GM18951 (cell line): Measurements from ENCODE around the gene TBX6.

Source experiments
- POLR2A ChIP-seq: IDR thresholded peaks from 4 replicates; pipeline ENCODE4 v1.6.1; 2011; ENCODE audit warnings: mild to moderate bottlenecking; ENCODE audit not compliant: insufficient read length, insufficient read depth; ENCODE audit errors: extremely low read depth
- in situ Hi-C: fragments of 300-500 bp; cut with MboI; formaldehyde crosslinking; loops from one replicate; pipeline ENCODE4 v1.12.0; 2022; ENCODE audit warnings: low sequenced_read_pairs, mixed read lengths, inconsistent platforms; ENCODE audit not compliant: unreplicated experiment

Gene TBX6

DNA sequence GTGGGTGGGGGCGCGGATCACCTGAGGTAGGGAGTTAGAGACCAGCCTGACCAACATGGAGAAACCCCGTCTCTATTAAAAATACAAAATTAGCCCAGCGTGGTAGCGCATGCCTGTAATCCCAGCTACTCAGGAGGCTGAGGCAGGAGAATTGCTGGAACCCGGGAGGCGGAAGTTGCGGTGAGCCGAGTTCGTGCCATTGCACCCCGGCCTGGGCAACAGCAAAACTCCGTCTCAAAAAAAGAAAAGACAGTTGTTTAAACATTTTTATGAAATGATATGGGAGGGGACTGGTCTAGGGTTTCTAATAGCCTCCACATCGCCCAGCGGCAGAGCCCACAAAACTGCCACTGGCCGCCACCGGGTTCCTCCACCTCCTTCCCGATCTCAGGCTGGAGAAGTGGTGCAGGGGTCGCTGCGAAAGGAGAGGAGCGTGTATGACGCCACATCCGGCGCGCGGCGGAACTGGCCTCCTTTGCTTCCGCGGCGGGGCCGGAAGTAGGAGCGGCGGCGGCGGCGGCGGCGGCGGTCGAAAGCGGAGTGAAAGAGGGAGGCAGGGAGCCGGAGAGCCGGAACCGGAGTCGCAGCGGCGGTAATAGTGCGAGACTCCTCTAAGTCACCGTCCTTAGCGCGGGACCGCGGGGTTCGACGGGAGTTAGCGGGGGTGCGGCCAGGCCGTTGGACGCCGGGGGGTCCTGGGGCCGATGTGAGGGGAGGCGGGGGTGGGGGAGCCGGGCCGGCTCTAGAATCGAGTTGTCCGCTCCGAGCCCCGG lies 16.0 kb downstream of the TBX6 start, which contains the start of gene PPP4C:
TSS of gene PPP4C (plus strand) at position 492 of the 773 bp plus-strand sequence. CDS start 384 bp downstream, outside the sequence.
- in situ Hi-C loops, result no loop called here
- peak; percentile 93 for TF ChIP-seq POLR2A

DNA sequence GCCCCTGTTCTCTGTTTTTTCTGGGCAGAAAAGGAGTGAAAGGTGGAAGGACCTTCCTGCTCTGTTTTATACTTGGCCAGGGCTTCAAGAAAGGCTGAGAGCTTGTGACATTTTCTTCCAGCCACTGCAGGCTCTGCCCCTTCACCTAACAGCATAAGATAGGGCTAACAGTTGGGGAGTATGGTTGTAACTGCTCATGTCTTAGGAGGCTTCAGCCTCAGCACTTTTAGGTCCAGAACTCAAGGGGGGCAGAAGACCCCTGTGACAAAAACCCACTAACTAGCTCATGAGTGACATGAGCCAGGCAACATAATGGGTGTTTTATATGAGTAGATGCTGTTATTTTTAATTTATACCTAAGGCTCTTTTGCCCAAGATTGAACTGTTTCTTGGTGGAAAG lies 21.2 kb downstream of the TBX6 start:
- in situ Hi-C loops, result no loop called here
- no peak for TF ChIP-seq POLR2A

DNA sequence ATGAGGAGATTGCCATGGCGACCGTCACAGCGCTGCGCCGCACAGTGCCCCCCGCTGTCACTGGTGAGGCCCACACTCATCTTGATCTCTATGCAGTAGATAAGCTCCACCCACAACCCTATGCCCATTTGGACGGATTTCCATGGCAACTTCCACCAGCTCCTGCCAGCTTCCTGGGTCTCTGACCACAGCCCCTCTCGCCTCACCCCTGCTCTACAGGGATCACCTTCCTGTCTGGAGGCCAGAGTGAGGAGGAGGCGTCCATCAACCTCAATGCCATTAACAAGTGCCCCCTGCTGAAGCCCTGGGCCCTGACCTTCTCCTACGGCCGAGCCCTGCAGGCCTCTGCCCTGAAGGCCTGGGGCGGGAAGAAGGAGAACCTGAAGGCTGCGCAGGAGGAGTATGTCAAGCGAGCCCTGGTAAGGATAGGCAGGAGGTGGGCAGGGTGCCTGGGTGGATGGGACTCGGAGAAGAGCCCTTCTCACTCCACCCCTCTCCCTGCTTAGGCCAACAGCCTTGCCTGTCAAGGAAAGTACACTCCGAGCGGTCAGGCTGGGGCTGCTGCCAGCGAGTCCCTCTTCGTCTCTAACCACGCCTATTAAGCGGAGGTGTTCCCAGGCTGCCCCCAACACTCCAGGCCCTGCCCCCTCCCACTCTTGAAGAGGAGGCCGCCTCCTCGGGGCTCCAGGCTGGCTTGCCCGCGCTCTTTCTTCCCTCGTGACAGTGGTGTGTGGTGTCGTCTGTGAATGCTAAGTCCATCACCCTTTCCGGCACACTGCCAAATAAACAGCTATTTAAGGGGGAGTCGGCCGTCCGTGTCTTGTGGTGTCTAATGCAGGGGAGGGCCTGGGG lies 21.9 kb downstream of the TBX6 start:
- in situ Hi-C loops, result no loop called here
- no peak for TF ChIP-seq POLR2A

DNA sequence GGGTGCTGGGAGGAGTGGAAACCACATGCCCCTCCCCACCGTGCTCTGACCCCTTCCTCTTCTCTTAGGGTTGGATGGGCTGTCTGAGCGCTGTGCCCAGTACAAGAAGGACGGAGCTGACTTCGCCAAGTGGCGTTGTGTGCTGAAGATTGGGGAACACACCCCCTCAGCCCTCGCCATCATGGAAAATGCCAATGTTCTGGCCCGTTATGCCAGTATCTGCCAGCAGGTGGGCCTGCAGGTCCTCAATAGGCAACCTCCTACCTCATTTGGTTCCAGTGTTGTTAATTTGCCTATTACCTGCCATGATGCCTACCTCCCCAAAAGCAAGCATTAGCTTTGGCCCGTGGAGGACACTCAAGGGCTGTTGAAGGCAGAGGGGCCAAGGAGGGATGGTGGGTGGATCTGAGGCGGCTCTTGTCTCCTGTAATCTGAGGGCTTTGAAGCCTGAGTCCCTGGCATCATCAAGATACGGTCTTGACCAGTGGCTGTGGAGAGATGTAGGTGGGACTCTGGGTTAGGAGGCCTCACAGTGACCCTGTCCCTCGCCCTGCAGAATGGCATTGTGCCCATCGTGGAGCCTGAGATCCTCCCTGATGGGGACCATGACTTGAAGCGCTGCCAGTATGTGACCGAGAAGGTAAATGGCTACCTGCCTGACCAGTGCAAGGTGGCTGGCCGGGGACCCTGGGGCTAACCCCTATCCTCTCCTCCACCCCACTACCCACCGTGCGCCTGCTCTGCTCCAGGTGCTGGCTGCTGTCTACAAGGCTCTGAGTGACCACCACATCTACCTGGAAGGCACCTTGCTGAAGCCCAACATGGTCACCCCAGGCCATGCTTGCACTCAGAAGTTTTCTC lies 22.7 kb downstream of the TBX6 start:
- peak; percentile 8 for TF ChIP-seq POLR2A
- in situ Hi-C loops, result no loop called here

GRCh38 chr16:30068333-30068732 lies 23.4 kb downstream of the TBX6 start:
- in situ Hi-C loops, result no loop called here
- no peak for TF ChIP-seq POLR2A

DNA sequence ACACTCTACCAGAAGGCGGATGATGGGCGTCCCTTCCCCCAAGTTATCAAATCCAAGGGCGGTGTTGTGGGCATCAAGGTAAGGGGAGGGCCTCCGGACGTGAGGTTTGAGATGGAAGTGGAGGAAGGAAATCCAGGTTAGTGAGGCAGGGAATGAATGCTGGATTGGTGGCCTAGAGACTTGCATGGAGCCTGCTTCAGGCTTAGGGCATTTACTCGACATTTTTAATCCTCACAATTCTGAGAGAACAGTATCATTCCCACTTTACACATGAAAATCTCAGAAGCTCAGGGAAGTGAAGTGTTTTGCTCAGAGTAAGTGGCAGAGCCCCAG lies 24.2 kb downstream of the TBX6 start:
- no peak for TF ChIP-seq POLR2A
- in situ Hi-C loops, result no loop called here

- no peak for TF ChIP-seq POLR2A
- in situ Hi-C loops, result no loop called here
These were observed 24.8 kb downstream of the TBX6 start for GRCh38 chr16:30066761-30067583.

DNA sequence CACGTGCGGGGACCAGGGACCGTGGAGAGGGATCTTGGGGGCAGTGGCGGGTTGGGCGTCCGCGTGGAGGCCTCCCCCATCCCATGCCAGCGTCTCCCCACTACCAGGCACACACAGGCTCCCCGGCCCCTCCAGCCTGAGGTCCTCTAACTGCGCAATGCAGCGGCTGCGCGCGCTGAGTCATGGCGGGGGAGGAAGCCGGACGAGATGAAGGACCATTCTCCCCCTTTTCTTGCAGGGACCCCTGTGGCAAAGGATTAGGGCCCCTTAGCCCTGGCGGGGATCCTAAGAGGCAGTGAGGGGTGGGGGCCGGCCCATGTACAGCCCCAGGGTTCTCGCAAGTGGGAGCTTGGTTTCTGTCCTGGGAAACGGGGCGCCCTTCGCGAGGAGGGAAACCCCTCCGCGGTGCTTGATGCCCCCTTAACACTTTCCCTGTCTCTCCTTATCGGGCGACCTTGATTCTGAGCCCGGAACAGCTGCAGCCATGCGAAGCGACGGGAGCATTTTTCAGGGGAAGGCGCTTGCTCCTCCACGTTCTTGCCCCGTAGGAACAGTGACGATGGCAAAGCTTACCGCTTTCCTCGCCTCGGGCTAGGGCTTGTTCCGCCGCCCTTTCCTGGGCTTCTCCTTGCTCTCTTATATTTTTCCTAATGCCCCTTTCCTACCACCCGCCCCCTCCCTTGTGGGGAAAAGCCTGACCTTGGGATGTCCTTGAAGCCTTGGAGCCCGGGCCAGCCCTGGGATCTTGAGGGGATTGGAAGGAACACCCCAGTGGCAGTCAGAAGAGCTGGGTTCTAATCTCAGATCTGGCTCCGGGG lies 25.6 kb downstream of the TBX6 start:
- in situ Hi-C loops, result no loop called here
- TF ChIP-seq POLR2A, result no peak

- TF ChIP-seq POLR2A, result peak; percentile 86
- in situ Hi-C loops, result no loop called here
These were observed 26.4 kb downstream of the TBX6 start, which contains the start of gene ALDOA for GRCh38 chr16:30065102-30065942. TSS of gene ALDOA (plus strand) at chr16:30065760. CDS start at chr16:30066898, 1,138 bp downstream.

- no peak for TF ChIP-seq POLR2A
- in situ Hi-C loops, result no loop called here
These were observed 27.0 kb downstream of the TBX6 start for GRCh38 chr16:30064729-30065101.
